Fibroblast of mammary gland (primary cell): Measurements from ENCODE around the gene NDFIP2.

Experiments
- DNase-seq: peaks from one replicate; pipeline ENCODE4 v3.0.0-alpha.2; 2010; ENCODE audit warnings: low read depth
- H3K4me3 ChIP-seq: 2 replicates; pipeline ENCODE4 v1.5.1; 2011; ENCODE audit warnings: low read depth, mild to moderate bottlenecking, low read length, moderate library complexity; ENCODE audit not compliant: control insufficient read depth
- CTCF ChIP-seq: conservative IDR thresholded peaks from 2 replicates; pipeline ENCODE4 v1.5.1; 2011; ENCODE audit warnings: low read depth, low read length, inconsistent platforms; ENCODE audit not compliant: control insufficient read depth, insufficient read depth

The NDFIP2 gene

GRCh38 chr13:79490326-79490725, 9.4 kb downstream of the NDFIP2 start:
- no peak overlapping the region for H3K4me3 ChIP-seq
- no peak for TF ChIP-seq CTCF
- no peak for DNase-seq

DNA sequence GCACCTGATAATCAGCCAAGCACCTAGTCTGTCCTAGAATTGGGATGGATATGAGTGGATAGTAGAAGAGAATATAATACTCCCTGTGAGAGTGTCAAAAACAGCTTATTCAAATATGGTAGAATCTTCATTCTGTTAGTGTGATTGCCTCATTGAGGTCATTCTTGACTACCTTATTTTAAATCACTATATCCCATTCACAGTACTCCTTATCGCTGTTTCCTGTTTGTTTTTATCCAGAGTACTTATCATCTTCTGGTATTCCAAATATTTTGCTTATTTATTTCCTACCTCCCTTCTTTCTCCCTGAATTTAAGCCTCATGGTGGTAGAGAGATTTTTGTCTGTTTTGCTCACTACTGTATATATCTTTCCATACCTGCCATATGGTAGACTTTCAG, 9.9 kb downstream of the NDFIP2 start:
- TF ChIP-seq CTCF = no peak
- no peak overlapping the region for H3K4me3 ChIP-seq
- no peak for DNase-seq

DNA sequence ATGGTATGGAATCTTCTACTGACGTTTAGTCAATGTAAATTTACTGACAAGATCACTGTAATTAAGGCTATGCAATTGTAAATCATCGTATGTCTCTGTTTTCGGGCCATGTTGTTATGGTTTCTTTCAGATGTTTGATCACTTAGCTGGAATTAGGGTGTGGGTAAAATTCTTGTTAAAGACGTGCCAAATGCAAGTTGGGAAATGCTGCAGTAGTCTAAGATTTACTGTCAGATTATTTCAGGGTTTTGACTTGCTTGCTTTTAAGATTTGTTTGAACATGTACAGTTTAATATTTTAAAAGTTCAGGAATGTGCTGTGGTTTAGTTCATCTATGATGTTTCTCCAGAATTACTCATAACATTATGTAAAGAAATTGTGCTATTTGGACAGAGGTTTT, 10.8 kb downstream of the NDFIP2 start:
- DNase-seq = peak; percentile 76
- H3K4me3 ChIP-seq = no peak overlapping the region

DNA sequence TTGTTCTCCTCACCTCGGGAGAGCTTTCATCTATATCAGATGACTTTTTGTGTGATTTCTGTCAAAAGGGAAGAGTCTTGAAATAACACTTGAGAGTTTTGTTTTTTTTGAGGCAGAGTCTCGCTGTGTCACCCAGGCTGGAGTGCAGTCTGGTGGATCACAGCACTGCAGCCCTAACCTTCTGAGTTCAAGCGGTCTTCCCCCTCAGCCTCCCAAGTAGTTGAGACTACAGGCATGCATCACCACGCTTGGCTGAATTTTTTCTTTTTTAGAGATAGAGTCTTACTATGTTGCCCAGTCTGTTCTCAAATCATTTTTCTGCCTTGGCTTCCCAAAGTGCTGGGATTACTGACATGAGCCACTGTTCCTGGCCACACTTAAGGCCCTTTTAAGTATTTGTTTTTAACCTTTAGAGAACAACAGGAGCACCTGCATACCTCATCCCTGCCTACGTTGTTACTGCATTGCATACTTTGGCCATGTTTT, 11.4 kb downstream of the NDFIP2 start:
- no peak overlapping the region for H3K4me3 ChIP-seq
- DNase-seq = peak; percentile 28
- TF ChIP-seq CTCF = no peak

More for the DNA sequence above, 10.8 kb downstream of the NDFIP2 start:
- no peak for TF ChIP-seq CTCF

GRCh38 chr13:79492918-79493594, 12.1 kb downstream of the NDFIP2 start:
- no peak for TF ChIP-seq CTCF
- no peak for DNase-seq
- no peak overlapping the region for H3K4me3 ChIP-seq

GRCh38 chr13:79496188-79496587, 15.2 kb downstream of the NDFIP2 start:
- no peak for DNase-seq
- no peak overlapping the region for H3K4me3 ChIP-seq
- TF ChIP-seq CTCF = no peak
